Mucosa of rectum (tissue), 2 donors: ENCODE measurements around the gene MEMO1.
"Not testable (repeated sequence)": the region's sequence is repeated elsewhere in the genome, so short reads cannot be mapped to it uniquely, and the experiment has no call there.

Experiments
- H3K27ac ChIP-seq, 2 donors: one replicate each; pipeline ENCODE4 v1.7.0; 2013; ENCODE audit warnings: inconsistent platforms in 2 of 2, low read depth in 2 of 2, low read length in 2 of 2
- H3K27me3 ChIP-seq, 2 donors: one replicate each; pipeline ENCODE4 v1.7.0; 2013; ENCODE audit warnings: low read length in 2 of 2; ENCODE audit not compliant: control insufficient read depth in 2 of 2, insufficient read depth in 2 of 2
- H3K36me3 ChIP-seq, 2 donors: one replicate each; pipeline ENCODE4 v1.7.0; 2013; ENCODE audit warnings: low read length in 2 of 2; ENCODE audit not compliant: control insufficient read depth in 2 of 2, insufficient read depth in 2 of 2
- H3K4me1 ChIP-seq, 2 donors: one replicate each; pipeline ENCODE4 v1.7.0; 2013; ENCODE audit warnings: low read length in 2 of 2, mild to moderate bottlenecking in 1 of 2; ENCODE audit not compliant: control insufficient read depth in 2 of 2, insufficient read depth in 2 of 2
- H3K4me3 ChIP-seq, 2 donors: one replicate each; pipeline ENCODE4 v1.7.0; 2013; ENCODE audit warnings: low read length in 2 of 2
- H3K9ac ChIP-seq, 2 donors: one replicate each; pipeline ENCODE4 v1.7.0; 2013; ENCODE audit warnings: low read length in 2 of 2, low read depth in 1 of 2, mild to moderate bottlenecking in 1 of 2
- H3K9me3 ChIP-seq, 2 donors: one replicate each; pipeline ENCODE4 v1.7.0; 2013; ENCODE audit warnings: low read length in 2 of 2; ENCODE audit not compliant: control insufficient read depth in 2 of 2
- donor health status: healthy.
- donor health status: Normal muscosa, but diverticular disease.

Gene MEMO1

DNA sequence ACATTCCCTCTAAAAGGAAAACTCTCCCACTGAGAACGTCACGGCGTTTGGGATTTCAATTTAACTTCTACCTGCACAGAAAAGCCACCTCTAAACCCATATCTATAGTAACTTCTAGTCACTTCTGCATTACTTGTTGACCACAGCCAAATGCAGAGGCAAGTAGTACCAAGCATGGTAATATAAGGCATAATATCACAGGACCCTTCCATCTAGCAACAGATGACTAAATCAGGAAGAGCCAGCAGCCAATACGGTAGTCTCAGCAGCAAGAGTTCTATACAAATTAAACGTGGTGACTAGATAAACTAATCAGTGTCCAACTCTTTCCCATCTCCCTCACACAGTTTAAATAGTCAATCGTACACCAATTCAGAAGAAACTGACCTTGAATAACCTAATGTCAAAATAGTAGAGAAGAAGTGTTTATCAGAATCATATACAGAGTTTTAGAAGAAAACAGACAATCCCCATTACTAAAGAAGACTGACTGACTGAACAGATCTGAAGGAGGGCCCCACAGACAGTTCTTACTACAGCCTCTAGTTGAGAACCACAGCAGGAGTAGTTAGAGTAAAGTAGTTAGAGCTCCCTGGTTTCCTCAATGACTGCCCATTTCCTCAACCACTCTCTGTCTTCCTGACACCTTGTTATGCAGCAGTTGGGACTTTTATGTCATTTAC is 30.0 kb downstream of the MEMO1 start:
- no peak overlapping the region for H3K9ac ChIP-seq

GRCh38 chr2:31979956-31980355 is 30.9 kb downstream of the MEMO1 start:
- Histone ChIP-seq H3K36me3 (no peaks in the 10 kb centered on the region), H3K27ac (no peak overlapping the region), H3K27me3 (no peaks in the 10 kb centered on the region), H3K9me3 (no peaks in the 10 kb centered on the region), H3K9ac (no peak overlapping the region), H3K4me1 (no peaks in the 10 kb centered on the region), H3K4me3 (no peak overlapping the region)

More for the DNA sequence above, 30.0 kb downstream of the MEMO1 start:
- Histone ChIP-seq H3K9me3 (no peaks in the 10 kb centered on the region), H3K4me1 (no peaks in the 10 kb centered on the region), H3K27ac (no peak overlapping the region), H3K4me3 (no peak overlapping the region), H3K36me3 (no peaks in the 10 kb centered on the region), H3K27me3 (no peaks in the 10 kb centered on the region)

DNA sequence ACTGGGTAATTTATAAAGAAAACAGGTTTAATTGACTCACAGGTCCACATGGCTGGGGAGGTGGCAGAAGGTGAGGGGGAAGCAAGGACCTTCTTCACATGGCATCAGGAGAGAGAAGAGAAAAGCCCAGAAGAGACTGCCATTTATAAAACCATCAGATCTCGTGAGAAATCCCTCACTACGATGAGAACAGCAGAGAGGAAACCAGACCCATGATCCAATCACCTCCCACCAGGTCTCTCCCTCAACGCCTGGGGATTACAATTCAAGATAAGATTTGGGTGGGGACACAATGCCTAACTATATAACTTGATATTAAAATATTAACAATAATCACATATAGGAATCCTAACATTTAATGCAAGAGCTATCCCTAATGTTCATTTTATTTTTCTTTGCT is 31.8 kb downstream of the MEMO1 start:
- H3K27me3 ChIP-seq, result no peaks in the 10 kb centered on the region
- H3K36me3 ChIP-seq, result no peaks in the 10 kb centered on the region
- H3K9me3 ChIP-seq, result no peaks in the 10 kb centered on the region
- no peak overlapping the region for H3K27ac ChIP-seq
- no peak overlapping the region for H3K9ac ChIP-seq
- H3K4me1 ChIP-seq, result no peaks in the 10 kb centered on the region
- no peak overlapping the region for H3K4me3 ChIP-seq

- Histone ChIP-seq H3K9ac (no peak overlapping the region), H3K9me3 (no peaks in the 10 kb centered on the region), H3K4me3 (no peak overlapping the region), H3K4me1 (no peaks in the 10 kb centered on the region), H3K27ac (no peak overlapping the region), H3K27me3 (no peaks in the 10 kb centered on the region), H3K36me3 (no peaks in the 10 kb centered on the region)
These were observed 32.4 kb downstream of the MEMO1 start for GRCh38 chr2:31978436-31978835.

DNA sequence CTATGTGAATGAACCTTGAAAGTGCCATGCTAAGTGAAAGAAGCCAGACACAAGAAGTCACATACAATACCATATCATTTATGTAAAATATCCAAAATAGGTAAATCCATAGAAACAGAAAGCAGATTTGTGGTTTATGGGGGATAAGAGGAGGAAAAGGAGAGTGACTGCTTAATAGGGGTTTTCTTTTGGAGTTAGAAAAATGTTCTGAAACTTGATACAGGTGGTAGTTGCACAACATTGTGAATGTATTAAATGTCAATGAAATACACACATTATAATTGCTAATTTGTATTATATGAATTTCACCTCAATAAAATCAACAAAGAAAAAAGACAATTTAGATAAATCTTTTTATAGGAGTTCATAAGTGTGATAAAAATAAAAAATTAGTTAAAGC is 37.1 kb downstream of the MEMO1 start:
- H3K27ac ChIP-seq, result no peak overlapping the region
- no peak overlapping the region for H3K9ac ChIP-seq
- no peaks in the 10 kb centered on the region for H3K4me1 ChIP-seq
- H3K27me3 ChIP-seq, result no peaks in the 10 kb centered on the region
- no peak overlapping the region for H3K4me3 ChIP-seq
- no peaks in the 10 kb centered on the region for H3K9me3 ChIP-seq
- no peaks in the 10 kb centered on the region for H3K36me3 ChIP-seq

DNA sequence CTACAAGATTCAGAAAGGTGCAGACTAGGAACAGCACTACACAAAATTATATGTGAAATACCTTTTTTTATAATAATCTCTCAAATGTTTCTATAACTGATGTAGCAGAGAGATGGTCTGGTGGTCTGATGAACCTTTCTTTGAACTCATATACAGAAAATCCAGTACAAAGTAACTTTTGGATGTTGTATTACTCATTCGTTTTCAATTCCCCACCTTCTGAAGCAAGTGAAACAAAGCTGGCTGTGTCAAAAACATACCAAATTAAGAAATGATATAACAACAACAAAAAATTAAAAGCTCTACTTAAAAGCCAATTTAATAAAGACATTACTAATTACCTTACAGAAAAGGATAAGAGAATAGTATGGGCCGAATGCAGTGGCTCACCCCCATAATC is 38.7 kb downstream of the MEMO1 start:
- no peaks in the 10 kb centered on the region for H3K4me1 ChIP-seq
- H3K27ac ChIP-seq, result no peak overlapping the region
- no peak overlapping the region for H3K4me3 ChIP-seq
- no peaks in the 10 kb centered on the region for H3K9me3 ChIP-seq
- H3K9ac ChIP-seq, result no peak overlapping the region
- no peaks in the 10 kb centered on the region for H3K36me3 ChIP-seq
- H3K27me3 ChIP-seq, result no peaks in the 10 kb centered on the region

GRCh38 chr2:31969178-31969577 is 41.6 kb downstream of the MEMO1 start:
- Histone ChIP-seq H3K27me3 (no peaks in the 10 kb centered on the region), H3K4me3 (no peak overlapping the region), H3K27ac (no peak overlapping the region)

DNA sequence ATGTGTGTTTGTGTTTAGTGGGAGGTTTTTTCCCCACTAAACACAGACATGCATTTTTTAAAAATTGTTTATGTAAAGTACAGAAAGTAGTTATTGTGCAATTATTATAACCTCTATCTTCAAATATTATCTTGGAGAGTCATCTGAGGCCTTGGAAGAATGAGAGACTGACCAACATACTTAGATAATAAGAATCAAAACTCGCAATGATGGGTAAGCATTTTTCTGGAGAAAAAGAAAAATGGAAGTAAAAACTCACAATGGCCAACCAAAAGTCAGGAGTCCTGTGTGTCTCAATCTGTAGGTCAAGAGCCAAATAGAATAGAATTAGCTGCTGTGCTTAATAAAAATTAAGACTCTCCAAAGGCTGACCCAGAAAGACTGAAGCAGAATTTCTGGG is 43.0 kb downstream of the MEMO1 start:
- H3K4me1 ChIP-seq, result no peaks in the 10 kb centered on the region
- H3K27ac ChIP-seq, result no peak overlapping the region
- no peak overlapping the region for H3K9ac ChIP-seq
- H3K36me3 ChIP-seq, result no peaks in the 10 kb centered on the region
- H3K27me3 ChIP-seq, result no peaks in the 10 kb centered on the region
- no peak overlapping the region for H3K4me3 ChIP-seq
- H3K9me3 ChIP-seq, result no peaks in the 10 kb centered on the region

More at GRCh38 chr2:31969178-31969577, 41.6 kb downstream of the MEMO1 start:
- H3K4me1 ChIP-seq, result no peaks in the 10 kb centered on the region
- no peaks in the 10 kb centered on the region for H3K9me3 ChIP-seq
- H3K9ac ChIP-seq, result no peak overlapping the region
- no peaks in the 10 kb centered on the region for H3K36me3 ChIP-seq

- not testable (repeated sequence) for H3K9ac ChIP-seq, H3K4me1 ChIP-seq, H3K27ac ChIP-seq, H3K4me3 ChIP-seq, H3K36me3 ChIP-seq, H3K9me3 ChIP-seq, H3K27me3 ChIP-seq
These were observed 44.4 kb downstream of the MEMO1 start for GRCh38 chr2:31966402-31966801.

DNA sequence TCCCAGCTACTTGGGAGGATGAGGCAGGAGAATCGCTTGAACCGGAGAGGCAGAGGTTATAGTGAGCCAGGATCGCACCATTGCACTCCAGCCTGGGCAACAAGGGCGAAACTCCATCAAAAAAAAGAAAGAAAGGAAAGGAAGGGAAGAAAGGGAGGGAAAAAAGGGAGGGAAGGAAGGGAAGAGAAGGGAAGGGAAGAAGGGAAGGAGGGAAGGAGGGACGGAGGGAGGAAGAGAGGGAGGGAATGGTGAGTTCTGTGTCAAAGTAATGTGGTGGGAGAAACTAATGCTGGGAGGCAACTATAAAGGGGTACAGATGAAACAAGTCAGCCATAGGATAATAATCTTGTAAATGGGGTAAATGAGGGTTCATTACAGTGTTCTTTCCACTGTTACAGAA is 45.7 kb downstream of the MEMO1 start:
- no peaks in the 10 kb centered on the region for H3K27me3 ChIP-seq
- H3K9me3 ChIP-seq, result no peaks in the 10 kb centered on the region
- no peaks in the 10 kb centered on the region for H3K36me3 ChIP-seq
- H3K4me3 ChIP-seq, result no peak overlapping the region
- no peak overlapping the region for H3K27ac ChIP-seq
- no peaks in the 10 kb centered on the region for H3K4me1 ChIP-seq
- H3K9ac ChIP-seq, result no peak overlapping the region
